ENCODE data around the gene STK11IP. TPM values are rescaled to one million over a fixed set of nuclear protein-coding genes. Genes with fewer than 3 reads are reported as not detected.

STK11IP gene
- total and polyA plus RNA-seq, 9 of the 15 experiments (the other 6 are each of a cell fraction or from before 2014, with no cell fraction given) = 0.52 to 21.7 (median 5.6) TPM

- TF ChIP-seq TFAP4 (CRISPR knock-in tag; IDR thresholded peaks at IDR 0.05; ENCODE audit: borderline replicate concordance) = peak; percentile 72
- peak; percentile 78; the same call in 1 of the 2 replicates for TF ChIP-seq KLF13 (tag; IDR thresholded peaks at IDR 0.05; ENCODE audit: borderline replicate concordance, low read depth)
- TF ChIP-seq, protein P1, sequence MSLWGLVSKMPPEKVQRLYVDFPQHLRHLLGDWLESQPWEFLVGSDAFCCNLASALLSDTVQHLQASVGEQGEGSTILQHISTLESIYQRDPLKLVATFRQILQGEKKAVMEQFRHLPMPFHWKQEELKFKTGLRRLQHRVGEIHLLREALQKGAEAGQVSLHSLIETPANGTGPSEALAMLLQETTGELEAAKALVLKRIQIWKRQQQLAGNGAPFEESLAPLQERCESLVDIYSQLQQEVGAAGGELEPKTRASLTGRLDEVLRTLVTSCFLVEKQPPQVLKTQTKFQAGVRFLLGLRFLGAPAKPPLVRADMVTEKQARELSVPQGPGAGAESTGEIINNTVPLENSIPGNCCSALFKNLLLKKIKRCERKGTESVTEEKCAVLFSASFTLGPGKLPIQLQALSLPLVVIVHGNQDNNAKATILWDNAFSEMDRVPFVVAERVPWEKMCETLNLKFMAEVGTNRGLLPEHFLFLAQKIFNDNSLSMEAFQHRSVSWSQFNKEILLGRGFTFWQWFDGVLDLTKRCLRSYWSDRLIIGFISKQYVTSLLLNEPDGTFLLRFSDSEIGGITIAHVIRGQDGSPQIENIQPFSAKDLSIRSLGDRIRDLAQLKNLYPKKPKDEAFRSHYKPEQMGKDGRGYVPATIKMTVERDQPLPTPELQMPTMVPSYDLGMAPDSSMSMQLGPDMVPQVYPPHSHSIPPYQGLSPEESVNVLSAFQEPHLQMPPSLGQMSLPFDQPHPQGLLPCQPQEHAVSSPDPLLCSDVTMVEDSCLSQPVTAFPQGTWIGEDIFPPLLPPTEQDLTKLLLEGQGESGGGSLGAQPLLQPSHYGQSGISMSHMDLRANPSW (CRISPR knock-in tag; IDR thresholded peaks at IDR 0.05) = no peak
- TF ChIP-seq ATF2 (CRISPR knock-in tag; IDR thresholded peaks at IDR 0.05) = no peak
- TF ChIP-seq GATAD2A (IDR thresholded peaks at IDR 0.05) = no peak
- peak in 1 of 2 experiments; percentile 38; a peak in 1 of 4 replicates for TF ChIP-seq TEAD1 (CRISPR knock-in tag; IDR thresholded peaks at IDR 0.05)
- peak; percentile 67 to 83; a peak in 2 of 4 replicates for TF ChIP-seq SIN3A (IDR thresholded peaks at IDR 0.05; ENCODE audit: borderline replicate concordance in 2 of 2, control insufficient read depth in 1 of 2, low read depth in 2 of 2, low read length in 2 of 2)
- no peak for TF ChIP-seq ETV6 (IDR thresholded peaks at IDR 0.05; ENCODE audit: borderline replicate concordance in 1 of 2, low read depth in 2 of 2, low read length in 1 of 2)
- no peak for TF ChIP-seq ETV6 (CRISPR knock-in tag; IDR thresholded peaks at IDR 0.05; ENCODE audit: borderline replicate concordance)
- TF ChIP-seq NR2C2 (CRISPR knock-in tag; IDR thresholded peaks at IDR 0.05) = no peak
- peak; percentile 57 for TF ChIP-seq NR2C2 (tag; IDR thresholded peaks at IDR 0.05)
- TF ChIP-seq, protein P2, sequence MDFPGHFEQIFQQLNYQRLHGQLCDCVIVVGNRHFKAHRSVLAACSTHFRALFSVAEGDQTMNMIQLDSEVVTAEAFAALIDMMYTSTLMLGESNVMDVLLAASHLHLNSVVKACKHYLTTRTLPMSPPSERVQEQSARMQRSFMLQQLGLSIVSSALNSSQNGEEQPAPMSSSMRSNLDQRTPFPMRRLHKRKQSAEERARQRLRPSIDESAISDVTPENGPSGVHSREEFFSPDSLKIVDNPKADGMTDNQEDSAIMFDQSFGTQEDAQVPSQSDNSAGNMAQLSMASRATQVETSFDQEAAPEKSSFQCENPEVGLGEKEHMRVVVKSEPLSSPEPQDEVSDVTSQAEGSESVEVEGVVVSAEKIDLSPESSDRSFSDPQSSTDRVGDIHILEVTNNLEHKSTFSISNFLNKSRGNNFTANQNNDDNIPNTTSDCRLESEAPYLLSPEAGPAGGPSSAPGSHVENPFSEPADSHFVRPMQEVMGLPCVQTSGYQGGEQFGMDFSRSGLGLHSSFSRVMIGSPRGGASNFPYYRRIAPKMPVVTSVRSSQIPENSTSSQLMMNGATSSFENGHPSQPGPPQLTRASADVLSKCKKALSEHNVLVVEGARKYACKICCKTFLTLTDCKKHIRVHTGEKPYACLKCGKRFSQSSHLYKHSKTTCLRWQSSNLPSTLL (IDR thresholded peaks at IDR 0.05) = no peak
- peak; percentile 88; the same call in 1 of the 2 replicates for TF ChIP-seq ARID4B (CRISPR knock-in tag; IDR thresholded peaks at IDR 0.05)
- TF ChIP-seq PTRF (tag; IDR thresholded peaks at IDR 0.05) = no peak
Measured at GRCh38 chr2:219552382-219553167, 45.1 kb upstream of the STK11IP start (continued).

Measured in K562 (cell line).